ENCODE data around the gene MRPS6.

DNA sequence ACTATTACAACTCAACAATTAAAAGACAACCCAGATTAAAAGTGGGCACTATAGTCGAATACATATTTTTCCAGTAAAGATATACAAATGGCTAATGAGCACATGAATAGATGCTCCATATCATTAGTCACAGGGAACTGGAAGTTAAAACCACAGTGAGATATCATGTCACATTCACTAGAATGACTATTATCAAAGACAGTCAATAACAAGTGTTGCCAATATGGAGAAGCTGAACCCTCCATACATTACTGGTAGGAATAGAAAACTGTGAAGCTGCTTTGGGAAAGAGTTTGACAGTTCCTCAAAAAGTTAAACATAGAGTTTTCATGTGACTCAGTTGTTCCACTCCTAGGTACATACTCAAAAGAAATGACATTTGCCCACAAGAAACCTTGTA, 30.6 kb upstream of the MRPS6 start:
- no peak for TF ChIP-seq POLR2AphosphoS5 (IDR thresholded peaks at IDR 0.05; ENCODE audit: low read depth, low read length)
- TF ChIP-seq, protein P1, sequence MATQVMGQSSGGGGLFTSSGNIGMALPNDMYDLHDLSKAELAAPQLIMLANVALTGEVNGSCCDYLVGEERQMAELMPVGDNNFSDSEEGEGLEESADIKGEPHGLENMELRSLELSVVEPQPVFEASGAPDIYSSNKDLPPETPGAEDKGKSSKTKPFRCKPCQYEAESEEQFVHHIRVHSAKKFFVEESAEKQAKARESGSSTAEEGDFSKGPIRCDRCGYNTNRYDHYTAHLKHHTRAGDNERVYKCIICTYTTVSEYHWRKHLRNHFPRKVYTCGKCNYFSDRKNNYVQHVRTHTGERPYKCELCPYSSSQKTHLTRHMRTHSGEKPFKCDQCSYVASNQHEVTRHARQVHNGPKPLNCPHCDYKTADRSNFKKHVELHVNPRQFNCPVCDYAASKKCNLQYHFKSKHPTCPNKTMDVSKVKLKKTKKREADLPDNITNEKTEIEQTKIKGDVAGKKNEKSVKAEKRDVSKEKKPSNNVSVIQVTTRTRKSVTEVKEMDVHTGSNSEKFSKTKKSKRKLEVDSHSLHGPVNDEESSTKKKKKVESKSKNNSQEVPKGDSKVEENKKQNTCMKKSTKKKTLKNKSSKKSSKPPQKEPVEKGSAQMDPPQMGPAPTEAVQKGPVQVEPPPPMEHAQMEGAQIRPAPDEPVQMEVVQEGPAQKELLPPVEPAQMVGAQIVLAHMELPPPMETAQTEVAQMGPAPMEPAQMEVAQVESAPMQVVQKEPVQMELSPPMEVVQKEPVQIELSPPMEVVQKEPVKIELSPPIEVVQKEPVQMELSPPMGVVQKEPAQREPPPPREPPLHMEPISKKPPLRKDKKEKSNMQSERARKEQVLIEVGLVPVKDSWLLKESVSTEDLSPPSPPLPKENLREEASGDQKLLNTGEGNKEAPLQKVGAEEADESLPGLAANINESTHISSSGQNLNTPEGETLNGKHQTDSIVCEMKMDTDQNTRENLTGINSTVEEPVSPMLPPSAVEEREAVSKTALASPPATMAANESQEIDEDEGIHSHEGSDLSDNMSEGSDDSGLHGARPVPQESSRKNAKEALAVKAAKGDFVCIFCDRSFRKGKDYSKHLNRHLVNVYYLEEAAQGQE (IDR thresholded peaks at IDR 0.05; ENCODE audit: insufficient read depth in 1 of 2, low read depth in 2 of 2, low read length in 2 of 2) = no peak
- no peak for TF ChIP-seq TAF1 (IDR thresholded peaks at IDR 0.05; ENCODE audit: borderline replicate concordance, insufficient read depth, low read length)

Data from PFSK-1 (cell line).